HG03060 (cell line): Measurements from ENCODE around the gene SCYGR4.
"Not testable (repeated sequence)": the region's sequence is repeated elsewhere in the genome, so short reads cannot be mapped to it uniquely, and the experiment has no call there.

Experiments used
- ATAC-seq: cut with Tn5 transposase; IDR thresholded peaks from one replicate; pipeline ENCODE4 v1.9.1; 2021; ENCODE audit warnings: low read depth, moderate number of reproducible peaks; ENCODE audit not compliant: unreplicated experiment

Gene SCYGR4

GRCh38 chr2:227665189-227665940, 48.1 kb downstream of the SCYGR4 start:
- ATAC-seq, result no peak

- not testable (repeated sequence) for ATAC-seq
These were observed 49.4 kb downstream of the SCYGR4 start, which contains the start of gene SCYGR5 for GRCh38 chr2:227666631-227667170. TSS of gene SCYGR5 (plus strand) at chr2:227666804. CDS start at chr2:227666804, 0 bp downstream.
